H1 (cell line): ENCODE data around the gene TMEM151B. TPM values are rescaled to one million over a fixed set of nuclear protein-coding genes. Genes with fewer than 3 reads are reported as not detected.
"Not testable (repeated sequence)": the region's sequence is repeated elsewhere in the genome, so short reads cannot be mapped to it uniquely, and the experiment has no call there.

ENCODE experiments used
- CTCF ChIA-PET: fragments of 300-600 bp; sonication (Branson Sonifier 250); formaldehyde crosslinking; loops from one replicate; lab custom pipeline; 2021; ENCODE audit not compliant: partially characterized antibody; lab: Charles Lee
- POLR2A ChIA-PET: fragments of 300-600 bp; sonication (Branson Sonifier 250); formaldehyde crosslinking; loops from one replicate; lab custom pipeline; 2021; ENCODE audit warnings: inconsistent platforms; ENCODE audit not compliant: partially characterized antibody; lab: Charles Lee
- DNase-seq, 2 experiments: peaks; one replicate each; pipeline versions ENCODE4 v3.0.0 to v3.0.0-alpha.2; 2010 to 2022; ENCODE audit warnings: low spot score in 2 of 2, low read depth in 1 of 2, mixed read lengths in 1 of 2
- FAIRE-seq: peaks from 2 replicates; lab custom pipeline; 2011; peaks lifted over from hg19 to GRCh38; lab: Jason Lieb, UNC
- H2AFZ ChIP-seq: 2 replicates; pipeline ENCODE4 v1.8.1; 2012; ENCODE audit warnings: low read length, inconsistent platforms
- H2AK5ac ChIP-seq: 2 replicates; pipeline ENCODE4 v1.6.1; 2013; ENCODE audit warnings: low read depth, low read length
- H2BK120ac ChIP-seq: replicated peaks from 2 replicates; pipeline ENCODE3; 2013; ENCODE audit warnings: low read depth, low read length, inconsistent platforms
- H2BK12ac ChIP-seq: 2 replicates; pipeline ENCODE4 v1.6.1; 2013; ENCODE audit warnings: low read depth, low read length
- H2BK15ac ChIP-seq: 2 replicates; pipeline ENCODE4 v1.6.1; 2013; ENCODE audit warnings: low read length
- H2BK20ac ChIP-seq: 2 replicates; pipeline ENCODE4 v1.6.1; 2013; ENCODE audit warnings: low read length
- H2BK5ac ChIP-seq: 2 replicates; pipeline ENCODE4 v1.6.1; 2013; ENCODE audit warnings: low read depth, low read length
- H3K14ac ChIP-seq: 2 replicates; pipeline ENCODE4 v1.6.1; 2013; ENCODE audit warnings: inconsistent platforms; ENCODE audit not compliant: insufficient read length
- H3K18ac ChIP-seq: 2 replicates; pipeline ENCODE4 v1.6.1; 2013; ENCODE audit warnings: low read length; ENCODE audit errors: extremely low read depth
- H3K23ac ChIP-seq: 2 replicates; pipeline ENCODE4 v1.6.1; 2013; ENCODE audit warnings: inconsistent platforms; ENCODE audit not compliant: insufficient read length
- H3K23me2 ChIP-seq: 2 replicates; pipeline ENCODE4 v1.6.1; 2013; ENCODE audit warnings: low read depth, low read length
- H3K27ac ChIP-seq: 2 replicates; pipeline ENCODE4 v1.6.1; 2011; ENCODE audit warnings: low read depth, low read length, inconsistent platforms
- H3K27me3 ChIP-seq, 4 experiments: replicated peaks in 1 of 4; 1 replicate in 1 of 4; 2 replicates in 3 of 4; pipeline versions ENCODE4 v1.6.1 to v1.8.1; 2011 to 2013; ENCODE audit warnings: low read length in 3 of 4, mild to moderate bottlenecking in 3 of 4, inconsistent platforms in 2 of 4, mixed read lengths in 2 of 4, moderate library complexity in 1 of 4; ENCODE audit not compliant: control insufficient read depth in 3 of 4, insufficient read depth in 3 of 4; ENCODE audit errors: extremely low read depth in 1 of 4
- H3K36me3 ChIP-seq, 4 experiments: 2 replicates each; pipeline versions ENCODE4 v1.6.1 to v1.8.1; 2011 to 2013; ENCODE audit warnings: mild to moderate bottlenecking in 4 of 4, low read length in 3 of 4, moderate library complexity in 2 of 4, control low read depth in 1 of 4, inconsistent platforms in 1 of 4; ENCODE audit not compliant: insufficient read depth in 4 of 4, control insufficient read depth in 2 of 4
- H3K4ac ChIP-seq: replicated peaks from 2 replicates; pipeline ENCODE3; 2013; ENCODE audit warnings: low read length, low read depth, mixed read lengths, inconsistent platforms; ENCODE audit not compliant: insufficient read length
- H3K4me1 ChIP-seq, 4 experiments: replicated peaks in 1 of 4; 1 replicate in 1 of 4; 2 replicates in 3 of 4; pipeline versions ENCODE4 v1.6.1 to v1.8.1; 2011 to 2013; ENCODE audit warnings: low read length in 3 of 4, inconsistent platforms in 2 of 4, mixed read lengths in 1 of 4; ENCODE audit not compliant: insufficient read depth in 4 of 4, control insufficient read depth in 3 of 4
- H3K4me2 ChIP-seq, 2 experiments: 2 replicates each; pipeline versions ENCODE4 v1.6.1 to v1.8.1; 2011 to 2013; ENCODE audit warnings: low read depth in 2 of 2, low read length in 2 of 2, control low read depth in 1 of 2, inconsistent platforms in 1 of 2, mild to moderate bottlenecking in 1 of 2; ENCODE audit not compliant: insufficient read depth in 1 of 2
- H3K4me3 ChIP-seq, 4 experiments: fragments of 200-600, 300-600 bp in 1 of 4; sonication (generic), shearing (Covaris generic), sonication (Bioruptor Twin) in 1 of 4; 2 replicates each; pipeline versions ENCODE4 v1.5.1 to v1.8.1; 2011 to 2016; ENCODE audit warnings: low read length in 4 of 4, low read depth in 3 of 4, control low read depth in 2 of 4, inconsistent platforms in 2 of 4, mild to moderate bottlenecking in 2 of 4, mixed read lengths in 1 of 4, moderate library complexity in 1 of 4; ENCODE audit not compliant: insufficient read depth in 2 of 4; ENCODE audit errors: extremely low read depth in 1 of 4
- H3K56ac ChIP-seq: replicated peaks from 2 replicates; pipeline ENCODE3; 2013; ENCODE audit warnings: low read depth, mild to moderate bottlenecking, mixed read lengths, low read length, inconsistent platforms; ENCODE audit not compliant: insufficient read length
- H3K79me1 ChIP-seq: 2 replicates; pipeline ENCODE4 v1.6.1; 2013; ENCODE audit warnings: low read depth, low read length, control low read depth
- H3K79me2 ChIP-seq, 2 experiments: 2 replicates each; pipeline versions ENCODE4 v1.6.1 to v1.8.1; 2012 to 2013; ENCODE audit warnings: low read length in 2 of 2, mild to moderate bottlenecking in 2 of 2, inconsistent platforms in 1 of 2; ENCODE audit not compliant: insufficient read depth in 2 of 2, control insufficient read depth in 1 of 2
- H3K9ac ChIP-seq, 4 experiments: replicated peaks in 1 of 4; 1 replicate in 1 of 4; 2 replicates in 3 of 4; pipeline versions ENCODE4 v1.6.1 to v1.8.1; 2011 to 2013; ENCODE audit warnings: low read depth in 3 of 4, low read length in 3 of 4, control low read depth in 2 of 4, mild to moderate bottlenecking in 2 of 4, moderate library complexity in 2 of 4, inconsistent platforms in 1 of 4; ENCODE audit errors: extremely low read depth in 1 of 4
- H3K9me3 ChIP-seq, 2 experiments: 2 replicates each; pipeline versions ENCODE4 v1.6.1 to v1.8.1; 2012 to 2013; ENCODE audit warnings: mild to moderate bottlenecking in 2 of 2, moderate library complexity in 2 of 2, control low read depth in 1 of 2, inconsistent platforms in 1 of 2, low read depth in 1 of 2, low read length in 1 of 2, mixed read lengths in 1 of 2; ENCODE audit not compliant: insufficient read depth in 2 of 2
- H4K20me1 ChIP-seq, 2 experiments: replicated peaks in 1 of 2; 2 replicates each; pipeline versions ENCODE3 to v1.8.1; 2011 to 2013; ENCODE audit warnings: inconsistent platforms in 2 of 2, low read length in 2 of 2, mild to moderate bottlenecking in 1 of 2; ENCODE audit not compliant: insufficient read depth in 2 of 2, control insufficient read depth in 1 of 2
- H4K5ac ChIP-seq: 2 replicates; pipeline ENCODE4 v1.6.1; 2013; ENCODE audit warnings: low read length, low read depth, mixed read lengths, inconsistent platforms; ENCODE audit not compliant: insufficient read length
- H4K8ac ChIP-seq: 2 replicates; pipeline ENCODE4 v1.8.0; 2013; ENCODE audit warnings: mild to moderate bottlenecking, moderate library complexity, low read length, inconsistent platforms; ENCODE audit not compliant: insufficient read depth; ENCODE audit errors: extremely low read depth
- H4K91ac ChIP-seq: replicated peaks from 2 replicates; pipeline ENCODE3; 2013; ENCODE audit warnings: low read length, mixed read lengths, inconsistent platforms; ENCODE audit not compliant: insufficient read length
- NANOG ChIP-seq: IDR thresholded peaks from 2 replicates; pipeline ENCODE4 v1.6.1; 2011; ENCODE audit warnings: low read length, low read depth, mild to moderate bottlenecking, inconsistent platforms; ENCODE audit not compliant: insufficient read depth, poor library complexity, severe bottlenecking
- POLR2AphosphoS5 ChIP-seq: IDR thresholded peaks from 2 replicates; pipeline ENCODE4 v1.6.1; 2011; ENCODE audit warnings: low read depth, low read length
- TAF7 ChIP-seq: optimal IDR thresholded peaks from 2 replicates; pipeline ENCODE3; 2011; ENCODE audit warnings: low read depth, mild to moderate bottlenecking, inconsistent platforms, low read length, moderate library complexity, borderline replicate concordance
- WGBS, 2 experiments: shearing (Covaris generic) in 1 of 2; methylation state at CpG; one replicate each; pipeline versions ENCODE4 v1.1.6 to v1.1.7; 2013 to 2015; ENCODE audit warnings: low lambda C conversion rate in 2 of 2, mixed read lengths in 2 of 2, inconsistent platforms in 1 of 2, low coverage in 1 of 2, missing lambda C conversion rate in 1 of 2; ENCODE audit not compliant: insufficient replicate concordance in 2 of 2, insufficient coverage in 1 of 2, insufficient read length in 1 of 2; ENCODE audit errors: extremely low coverage in 1 of 2, missing lambda C conversion rate in 1 of 2; 5-methylcytosine and 5-hydroxymethylcytosine counted together
- polyA plus RNA-seq, 7 experiments: library from polyadenylated mRNA; depleted of rRNA in 3 of 7; stranded (reverse) in 5 of 7; unstranded in 2 of 7; fragments of >200 nt in 5 of 7; fragments of 200-250 nt in 2 of 7; gene quantifications; 1 replicate in 5 of 7; 2 replicates in 1 of 7; 4 replicates in 1 of 7; pipeline versions ENCODE4 v1.2.1 to v1.2.3, GENCODE V29; 2011 to 2013; ENCODE audit warnings: missing spikeins in 2 of 7, mixed read lengths in 2 of 7
- total RNA-seq: library from RNA; stranded (reverse); fragmentation: NEBNext Ultra II Directional; extraction: Animal tissue kit (Norgen Biotek cat#: 25700); gene quantifications from 2 replicates; pipeline ENCODE4 v1.2.1, GENCODE V29; 2021

TMEM151B gene
- total and polyA plus RNA-seq, 2 of the 8 experiments (the other 6 are each of a cell fraction or from before 2014, with no cell fraction given), result 8.0 to 15.5 TPM

GRCh38 chr6:44327760-44328159 lies 57.5 kb downstream of the TMEM151B start (continued):
- TF ChIP-seq POLR2AphosphoS5 (no peak), NANOG (no peak), TAF7 (no peak)

GRCh38 chr6:44328203-44328602 lies 58.0 kb downstream of the TMEM151B start:
- H3K9me3 ChIP-seq, H3K14ac ChIP-seq, H2BK20ac ChIP-seq, H4K91ac ChIP-seq, H2BK15ac ChIP-seq, H3K79me1 ChIP-seq, H2BK5ac ChIP-seq, H4K5ac ChIP-seq, DNase-seq, FAIRE-seq, H3K27ac ChIP-seq, H4K20me1 ChIP-seq, H3K4ac ChIP-seq, H4K8ac ChIP-seq, H3K18ac ChIP-seq, H3K56ac ChIP-seq, H3K27me3 ChIP-seq, H3K23me2 ChIP-seq, H3K23ac ChIP-seq, H3K79me2 ChIP-seq, H2BK120ac ChIP-seq, H3K36me3 ChIP-seq, H3K9ac ChIP-seq, H2AK5ac ChIP-seq: not testable (repeated sequence)
- 56% methylated on average over 7 of the region's 9 CpGs; no CpG with 5 or more reads in 1 of the 2 experiments for WGBS, 2 experiments
- Histone ChIP-seq H3K4me3 (0 out of 8 replicates have a peak overlapping the region, but pooled peaks of 1 of the 4 experiments have one; percentile 17), H3K4me1 (peaks cover 0 to 11% (median 6%) of the 10 kb centered on the region in 4 experiments; a peak in 4 of 7 replicates), H2AFZ (0 out of 2 replicates have a peak overlapping the region, but pooled peaks have one; percentile 57), H3K4me2 (peak overlapping the region in 1 of 2 experiments; percentile 59; a peak in 2 of 4 replicates), H2BK12ac (0 out of 2 replicates have a peak overlapping the region, but pooled peaks have one; percentile 43)
- ChIA-PET POLR2A (interaction anchor here (1.5 to 2.0 kb wide), 3 partner anchors 15 to 81 kb away, joined by 6 to 13 read pairs (median 7); partner anchors contain the start of genes AARS2 and SLC35B2), CTCF (interaction anchor here (1.1 to 5.9 kb wide), 7 partner anchors 10 to 72 kb away, joined by 3 to 44 read pairs (median 4); partner anchors contain the start of gene AARS2)
